A549 (cell line): ENCODE measurements around the gene ABCB4.

ENCODE experiments used
- CTCF ChIP-seq: fragments of >200 bp; sonication (Bioruptor Twin); formaldehyde crosslinking; IDR thresholded peaks from 3 replicates; pipeline ENCODE4 v1.5.1; 2016
- KDM5A ChIP-seq: fragments of 200-600 bp; sonication (generic); IDR thresholded peaks from 2 replicates; pipeline ENCODE4 v1.6.1; 2016; ENCODE audit warnings: antibody characterized with exemption, mild to moderate bottlenecking
- MYC ChIP-seq: IDR thresholded peaks from 2 replicates; pipeline ENCODE4 v1.6.1; 2012; ENCODE audit warnings: mild to moderate bottlenecking, inconsistent platforms, low read length, improper control_type of control experiment, borderline replicate concordance

GRCh38 chr7:87511510-87511909 lies 36.0 kb upstream of the ABCB4 start:
- no peak for TF ChIP-seq CTCF
- TF ChIP-seq KDM5A: no peak
- TF ChIP-seq MYC: no peak
